ENCODE data around the gene C19orf38. TPM values are rescaled to one million over a fixed set of nuclear protein-coding genes. Genes with fewer than 3 reads are reported as not detected.

The C19orf38 gene
- total and polyA plus RNA-seq, 9 of the 15 experiments (the other 6 are each of a cell fraction or from before 2014, with no cell fraction given): 0.14 to 0.18 TPM; not detected in 7

DNA sequence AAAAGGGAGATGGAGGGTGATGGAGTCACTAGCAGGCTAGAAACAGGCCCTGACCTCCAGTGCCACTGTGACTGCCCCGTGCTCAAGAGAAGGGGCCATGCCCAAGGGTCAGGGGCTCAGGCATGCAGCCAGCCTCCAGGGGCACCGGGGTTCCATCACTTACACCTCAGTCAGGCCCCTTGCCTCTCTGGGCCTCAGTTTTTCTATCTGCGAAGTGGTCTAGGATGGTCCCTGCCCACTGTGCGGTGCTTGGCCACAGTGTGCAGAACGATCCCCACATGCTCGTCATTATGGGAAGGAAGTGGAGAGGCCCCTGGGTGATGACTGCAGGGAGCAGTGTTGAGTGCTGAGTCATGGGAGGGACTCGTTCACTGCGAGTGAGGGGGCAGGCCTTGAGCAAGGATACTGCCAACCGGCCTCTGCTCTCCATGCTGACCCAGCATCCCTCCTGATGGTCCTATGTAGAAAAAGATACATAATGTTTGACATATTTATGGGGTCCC, 35.3 kb upstream of the C19orf38 start (continued):
- TF ChIP-seq, protein P1, sequence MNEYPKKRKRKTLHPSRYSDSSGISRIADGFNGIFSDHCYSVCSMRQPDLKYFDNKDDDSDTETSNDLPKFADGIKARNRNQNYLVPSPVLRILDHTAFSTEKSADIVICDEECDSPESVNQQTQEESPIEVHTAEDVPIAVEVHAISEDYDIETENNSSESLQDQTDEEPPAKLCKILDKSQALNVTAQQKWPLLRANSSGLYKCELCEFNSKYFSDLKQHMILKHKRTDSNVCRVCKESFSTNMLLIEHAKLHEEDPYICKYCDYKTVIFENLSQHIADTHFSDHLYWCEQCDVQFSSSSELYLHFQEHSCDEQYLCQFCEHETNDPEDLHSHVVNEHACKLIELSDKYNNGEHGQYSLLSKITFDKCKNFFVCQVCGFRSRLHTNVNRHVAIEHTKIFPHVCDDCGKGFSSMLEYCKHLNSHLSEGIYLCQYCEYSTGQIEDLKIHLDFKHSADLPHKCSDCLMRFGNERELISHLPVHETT (CRISPR knock-in tag; conservative IDR thresholded peaks at IDR 0.05 in 1 of 2, IDR thresholded peaks at IDR 0.05 in 1 of 2): peak in 1 of 2 experiments; percentile 44; a peak in 2 of 4 replicates
- peak; percentile 75; the same call in 1 of the 2 replicates for TF ChIP-seq NR4A1 (CRISPR knock-in tag; IDR thresholded peaks at IDR 0.05)
- no peak for TF ChIP-seq NR4A1 (tag; IDR thresholded peaks at IDR 0.05)
- TF ChIP-seq TAL1 (IDR thresholded peaks at IDR 0.05): peak; percentile 3; the same call in 1 of the 2 replicates
- peak; percentile 65; the same call in 1 of the 2 replicates for TF ChIP-seq NFRKB (IDR thresholded peaks at IDR 0.05; ENCODE audit: low read depth)
- TF ChIP-seq ZNF584 (CRISPR knock-in tag; IDR thresholded peaks at IDR 0.05; ENCODE audit: low read depth): 0 out of 2 replicates have a peak, but pooled peaks have one; percentile 73
- TF ChIP-seq ATF7 (IDR thresholded peaks at IDR 0.05): peak; percentile 54; the same call in 1 of the 2 replicates
- TF ChIP-seq, protein P2, sequence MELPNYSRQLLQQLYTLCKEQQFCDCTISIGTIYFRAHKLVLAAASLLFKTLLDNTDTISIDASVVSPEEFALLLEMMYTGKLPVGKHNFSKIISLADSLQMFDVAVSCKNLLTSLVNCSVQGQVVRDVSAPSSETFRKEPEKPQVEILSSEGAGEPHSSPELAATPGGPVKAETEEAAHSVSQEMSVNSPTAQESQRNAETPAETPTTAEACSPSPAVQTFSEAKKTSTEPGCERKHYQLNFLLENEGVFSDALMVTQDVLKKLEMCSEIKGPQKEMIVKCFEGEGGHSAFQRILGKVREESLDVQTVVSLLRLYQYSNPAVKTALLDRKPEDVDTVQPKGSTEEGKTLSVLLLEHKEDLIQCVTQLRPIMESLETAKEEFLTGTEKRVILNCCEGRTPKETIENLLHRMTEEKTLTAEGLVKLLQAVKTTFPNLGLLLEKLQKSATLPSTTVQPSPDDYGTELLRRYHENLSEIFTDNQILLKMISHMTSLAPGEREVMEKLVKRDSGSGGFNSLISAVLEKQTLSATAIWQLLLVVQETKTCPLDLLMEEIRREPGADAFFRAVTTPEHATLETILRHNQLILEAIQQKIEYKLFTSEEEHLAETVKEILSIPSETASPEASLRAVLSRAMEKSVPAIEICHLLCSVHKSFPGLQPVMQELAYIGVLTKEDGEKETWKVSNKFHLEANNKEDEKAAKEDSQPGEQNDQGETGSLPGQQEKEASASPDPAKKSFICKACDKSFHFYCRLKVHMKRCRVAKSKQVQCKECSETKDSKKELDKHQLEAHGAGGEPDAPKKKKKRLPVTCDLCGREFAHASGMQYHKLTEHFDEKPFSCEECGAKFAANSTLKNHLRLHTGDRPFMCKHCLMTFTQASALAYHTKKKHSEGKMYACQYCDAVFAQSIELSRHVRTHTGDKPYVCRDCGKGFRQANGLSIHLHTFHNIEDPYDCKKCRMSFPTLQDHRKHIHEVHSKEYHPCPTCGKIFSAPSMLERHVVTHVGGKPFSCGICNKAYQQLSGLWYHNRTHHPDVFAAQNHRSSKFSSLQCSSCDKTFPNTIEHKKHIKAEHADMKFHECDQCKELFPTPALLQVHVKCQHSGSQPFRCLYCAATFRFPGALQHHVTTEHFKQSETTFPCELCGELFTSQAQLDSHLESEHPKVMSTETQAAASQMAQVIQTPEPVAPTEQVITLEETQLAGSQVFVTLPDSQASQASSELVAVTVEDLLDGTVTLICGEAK (IDR thresholded peaks at IDR 0.05): no peak
- TF ChIP-seq, protein P2 (CRISPR knock-in tag; IDR thresholded peaks at IDR 0.05): no peak
- no peak for TF ChIP-seq ZNF282 (CRISPR knock-in tag; IDR thresholded peaks at IDR 0.05)
- TF ChIP-seq LEF1 (IDR thresholded peaks at IDR 0.05): peak; percentile 81
- no peak for TF ChIP-seq ZNF134 (CRISPR knock-in tag; conservative IDR thresholded peaks at IDR 0.05)
- TF ChIP-seq NR2C2 (CRISPR knock-in tag; IDR thresholded peaks at IDR 0.05): no peak
- TF ChIP-seq NR2C2 (tag; IDR thresholded peaks at IDR 0.05): peak; percentile 26; the same call in 1 of the 2 replicates
- TF ChIP-seq, protein P3, sequence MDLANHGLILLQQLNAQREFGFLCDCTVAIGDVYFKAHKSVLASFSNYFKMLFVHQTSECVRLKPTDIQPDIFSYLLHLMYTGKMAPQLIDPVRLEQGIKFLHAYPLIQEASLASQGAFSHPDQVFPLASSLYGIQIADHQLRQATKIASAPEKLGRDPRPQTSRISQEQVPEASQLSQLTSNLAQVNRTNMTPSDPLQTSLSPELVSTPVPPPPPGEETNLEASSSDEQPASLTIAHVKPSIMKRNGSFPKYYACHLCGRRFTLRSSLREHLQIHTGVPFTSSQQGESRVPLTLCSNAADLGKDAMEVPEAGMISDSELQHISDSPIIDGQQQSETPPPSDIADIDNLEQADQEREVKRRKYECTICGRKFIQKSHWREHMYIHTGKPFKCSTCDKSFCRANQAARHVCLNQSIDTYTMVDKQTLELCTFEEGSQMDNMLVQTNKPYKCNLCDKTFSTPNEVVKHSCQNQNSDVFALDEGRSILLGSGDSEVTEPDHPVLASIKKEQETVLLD (IDR thresholded peaks at IDR 0.05): peak; percentile 60; the same call in 1 of the 2 replicates
- TF ChIP-seq SMARCA4 (IDR thresholded peaks at IDR 0.05): peak; percentile 62
- TF ChIP-seq MYC (IDR thresholded peaks at IDR 0.05; ENCODE audit: low read depth, low read length): peak; percentile 57; the same call in 1 of the 2 replicates
- TF ChIP-seq MYC (CRISPR knock-in tag; IDR thresholded peaks at IDR 0.05; ENCODE audit: borderline replicate concordance, low read depth): no peak

All from K562 (cell line).